Left lobe of liver (tissue), 2 donors: ENCODE data around the gene CDH13. TPM values are rescaled to one million over a fixed set of nuclear protein-coding genes. Genes with fewer than 3 reads are reported as not detected.

ENCODE experiments used
- ATAC-seq: fragments of 200-7000 bp; cut with Tn5 transposase; one replicate; pipeline ENCODE4 v1.9.1; 2020; ENCODE audit warnings: mild to moderate bottlenecking, moderate library complexity
- DNase-seq: peaks from one replicate; pipeline ENCODE4 v3.0.0-alpha.2; 2020; ENCODE audit warnings: low spot score
- total RNA-seq: library from RNA; stranded (reverse); gene quantifications from one replicate; pipeline ENCODE4 v1.2.1, GENCODE V29; 2021
- donor health status: DM: no; HTN: no; CAD: no; lungs with moderate emphysema.
- donor health status: DM: no; HTN: yes; CAD: no.

Gene CDH13
- total RNA-seq, 1 donor from 2014 or later, result 0.18 TPM

DNA sequence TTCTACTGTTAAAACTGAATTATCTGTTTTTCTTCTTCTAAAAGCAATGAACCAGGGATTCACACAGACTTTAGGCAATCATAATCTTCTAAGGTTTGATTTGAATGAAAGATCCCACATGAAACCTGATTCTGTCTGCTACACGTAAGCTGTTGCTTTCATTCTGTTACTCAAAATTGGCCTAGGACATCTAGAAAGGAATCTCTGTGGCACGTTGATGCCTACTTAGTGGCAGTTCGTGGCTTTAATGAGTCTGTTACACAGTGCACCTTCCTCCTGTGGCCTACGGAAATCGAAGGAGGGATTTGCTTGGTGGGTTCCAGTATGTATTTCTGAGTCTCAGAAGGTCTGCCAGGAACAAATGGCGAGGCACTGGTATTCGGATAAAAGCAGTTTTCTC is 691.6 kb downstream of the CDH13 start:
- DNase-seq (no peak), ATAC-seq (no peak)

- no peak for ATAC-seq
- no peak for DNase-seq
Measured at GRCh38 chr16:83328936-83329335, 702.2 kb downstream of the CDH13 start.

- no peak for ATAC-seq
- DNase-seq, result no peak
Measured at GRCh38 chr16:83329441-83329840, 702.7 kb downstream of the CDH13 start.

- no peak for DNase-seq
- ATAC-seq, result no peak
Measured at GRCh38 chr16:83330251-83330650, 703.5 kb downstream of the CDH13 start.

- no peak for DNase-seq
- ATAC-seq, result no peak
Measured at GRCh38 chr16:83335076-83335475, 708.3 kb downstream of the CDH13 start.

GRCh38 chr16:83336603-83337002 is 709.8 kb downstream of the CDH13 start:
- ATAC-seq (no peak), DNase-seq (no peak)

DNA sequence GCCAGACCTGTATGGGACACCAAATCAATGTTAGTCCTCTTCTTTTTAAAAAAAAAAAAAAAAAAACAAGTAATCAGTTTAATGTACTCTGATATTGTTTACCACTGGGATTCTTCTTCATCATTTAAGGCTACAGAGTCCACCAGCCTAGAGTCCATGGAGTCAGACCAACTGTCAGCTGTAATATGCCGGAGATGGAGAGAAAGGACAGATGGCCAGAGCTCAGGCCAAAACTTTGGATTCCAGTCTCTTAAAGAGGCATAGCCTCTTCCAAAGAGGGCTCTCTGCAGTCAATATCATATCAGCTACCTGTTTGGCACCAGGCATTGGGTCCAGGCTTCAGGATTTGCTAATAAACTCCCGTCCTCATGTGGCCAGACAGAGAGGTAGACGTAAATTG is 711.4 kb downstream of the CDH13 start:
- ATAC-seq, result no peak
- DNase-seq, result no peak

DNA sequence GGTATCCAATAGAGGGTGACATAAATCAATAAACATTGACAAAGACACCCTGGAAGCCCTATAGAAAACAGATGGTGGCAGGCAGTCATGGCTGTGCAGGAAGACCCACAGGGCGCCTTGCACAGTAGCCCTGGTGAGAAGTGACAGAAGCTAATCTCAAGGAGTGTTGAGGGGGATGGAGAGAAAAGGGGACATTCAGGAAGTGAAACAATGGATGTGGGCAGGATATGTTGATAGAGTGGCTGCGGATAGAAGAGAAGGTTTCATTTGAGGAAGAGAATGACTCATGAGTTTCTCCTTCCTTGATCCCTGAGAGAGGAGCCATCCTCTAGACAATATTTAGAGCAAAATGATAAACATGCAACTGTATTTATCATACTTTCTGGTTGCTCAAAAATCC is 712.2 kb downstream of the CDH13 start:
- no peak for ATAC-seq

DNA sequence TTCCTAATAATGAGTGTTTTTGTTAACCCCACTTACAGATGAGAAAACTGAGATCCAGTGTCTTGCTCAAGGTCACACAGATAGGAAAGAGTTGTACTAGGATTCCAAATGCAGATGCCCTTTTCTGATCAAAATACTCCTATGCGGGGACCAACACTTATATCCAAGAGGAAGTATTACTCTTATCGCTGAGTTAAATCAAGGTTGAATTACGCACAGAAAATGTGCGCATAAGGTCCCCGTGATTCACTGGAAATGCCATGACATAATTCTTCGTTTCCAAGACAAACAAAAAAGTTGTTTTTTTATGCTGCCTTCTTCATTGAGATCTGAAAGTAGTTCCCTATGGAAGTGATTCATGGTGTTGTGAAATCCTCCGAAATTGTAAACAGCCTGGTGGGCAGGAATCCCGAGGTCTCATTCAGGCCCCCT is 717.2 kb downstream of the CDH13 start:
- no peak for ATAC-seq

More for the DNA sequence above, 712.2 kb downstream of the CDH13 start:
- no peak for DNase-seq

DNA sequence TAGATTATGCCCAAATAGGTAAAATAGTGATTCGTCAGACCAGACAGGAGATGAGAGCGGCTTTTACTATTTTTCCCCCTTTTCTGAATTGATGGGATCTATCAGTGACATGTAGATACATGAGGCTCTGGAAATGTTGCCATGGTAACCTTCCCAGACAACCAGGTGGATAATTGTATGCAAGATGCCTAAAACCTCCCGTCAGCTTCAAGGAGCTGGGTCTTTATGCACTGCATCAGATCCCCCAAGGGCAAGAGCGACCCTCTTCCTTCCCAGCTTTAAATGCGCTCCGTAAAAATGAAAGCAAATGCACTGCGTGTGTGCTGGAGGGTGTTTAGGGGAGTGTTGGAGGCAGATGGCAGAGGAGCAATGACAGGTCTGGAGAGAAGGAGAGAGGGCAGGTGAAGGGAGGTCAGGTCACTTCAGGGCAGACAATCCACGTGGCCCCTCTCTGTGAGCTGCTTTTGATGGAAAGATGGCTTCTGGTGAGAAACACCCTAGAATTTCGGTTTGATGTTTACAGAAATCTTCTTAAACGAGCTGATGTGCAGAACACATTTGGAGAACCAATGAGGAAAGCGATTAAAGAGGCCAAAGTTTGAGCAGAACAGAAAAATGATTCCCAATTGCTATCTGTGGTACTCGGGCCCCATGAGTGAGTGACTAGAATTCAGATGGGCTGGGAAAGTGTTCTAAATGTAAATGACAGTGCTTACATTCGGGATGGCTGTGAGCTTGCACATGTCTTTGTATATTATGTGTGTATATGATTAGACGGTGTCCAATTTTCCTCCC is 719.3 kb downstream of the CDH13 start:
- no peak for DNase-seq
- no peak for ATAC-seq

More for the DNA sequence above, 717.2 kb downstream of the CDH13 start:
- no peak for DNase-seq

GRCh38 chr16:83348991-83349390 is 722.2 kb downstream of the CDH13 start:
- no peak for DNase-seq
- no peak for ATAC-seq

GRCh38 chr16:83350481-83350880 is 723.7 kb downstream of the CDH13 start:
- ATAC-seq, result no peak
- no peak for DNase-seq

GRCh38 chr16:83351846-83352245 is 725.1 kb downstream of the CDH13 start:
- no peak for DNase-seq
- no peak for ATAC-seq

DNA sequence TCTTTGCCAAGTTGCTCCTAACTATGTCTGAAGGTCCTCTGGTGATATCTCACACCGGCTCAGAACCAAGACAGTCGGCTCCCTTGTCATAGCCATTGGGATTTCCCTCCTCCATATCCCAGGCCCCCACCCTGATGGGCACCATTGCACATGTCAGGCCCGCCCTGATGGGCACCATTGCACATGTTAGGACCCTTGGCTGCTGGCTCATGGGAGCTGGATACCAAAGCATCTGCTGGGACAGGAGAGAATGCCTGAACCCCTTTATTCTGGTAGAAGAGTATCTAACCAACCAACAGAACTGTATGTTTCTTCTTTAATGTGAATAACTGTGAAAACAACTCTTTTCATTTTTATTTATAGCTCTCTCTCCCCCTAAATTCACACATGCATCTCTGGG is 726.5 kb downstream of the CDH13 start:
- no peak for ATAC-seq

DNA sequence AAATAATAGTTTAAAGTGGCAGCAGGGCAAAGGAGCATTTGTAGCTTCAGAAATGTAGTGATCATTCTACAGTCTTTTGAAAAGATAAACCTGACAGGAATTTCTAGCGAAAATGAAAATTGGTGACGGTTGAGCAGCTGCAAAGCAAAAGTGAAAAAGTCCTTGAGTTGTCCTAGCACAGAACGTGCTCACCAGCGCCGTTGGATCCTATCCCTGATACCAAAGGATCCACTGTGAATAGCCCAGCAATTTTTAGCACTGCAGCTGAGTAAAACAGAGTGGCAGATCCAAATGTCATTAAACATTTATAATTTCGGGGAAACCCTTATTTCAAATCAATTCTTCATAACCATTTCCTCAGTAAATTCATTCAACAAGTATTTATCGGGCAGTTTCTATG is 727.2 kb downstream of the CDH13 start:
- DNase-seq (no peak), ATAC-seq (no peak)

More for the DNA sequence above, 726.5 kb downstream of the CDH13 start:
- no peak for DNase-seq

- ATAC-seq, result no peak
- no peak for DNase-seq
Measured at GRCh38 chr16:83355570-83356218, 728.9 kb downstream of the CDH13 start.

DNA sequence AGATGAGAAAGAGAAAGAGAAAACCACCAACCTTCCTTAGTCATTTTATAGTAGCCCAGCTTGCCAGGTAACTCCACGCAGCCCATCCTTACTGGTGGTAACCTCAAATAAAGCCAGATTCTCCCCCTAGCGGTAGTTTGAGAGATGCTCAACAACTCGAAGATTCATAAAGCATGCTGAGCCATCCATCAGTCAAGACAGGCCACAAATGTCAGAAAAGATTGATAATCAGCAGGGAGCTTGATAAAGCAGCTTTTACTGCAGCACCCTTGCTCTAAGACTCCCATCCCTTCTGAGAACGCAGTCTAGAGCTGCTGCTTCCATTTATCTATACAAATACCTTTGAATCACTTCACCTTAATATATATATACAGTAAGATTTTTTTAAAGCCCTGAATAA is 729.5 kb downstream of the CDH13 start:
- DNase-seq (no peak), ATAC-seq (peak; percentile 87)

DNA sequence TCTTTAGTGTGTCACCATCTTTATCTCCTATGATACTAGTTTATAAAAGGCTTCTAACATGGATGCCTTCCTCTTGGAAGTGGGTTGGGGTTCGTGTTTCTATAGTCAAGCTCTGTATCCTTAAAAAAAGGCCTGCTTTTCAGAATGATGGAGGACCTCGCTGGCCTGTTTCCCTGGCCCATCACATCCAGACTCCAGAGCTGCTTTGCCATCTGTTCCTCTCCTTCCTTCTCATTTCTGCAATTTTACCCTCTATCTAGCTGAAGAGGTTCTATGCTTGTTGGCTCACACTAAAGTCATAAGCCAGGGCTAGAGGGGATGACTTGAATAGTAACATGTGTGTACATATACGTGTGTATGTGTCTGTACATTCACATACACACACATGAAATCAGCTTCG is 730.2 kb downstream of the CDH13 start:
- DNase-seq, result no peak
- no peak for ATAC-seq

DNA sequence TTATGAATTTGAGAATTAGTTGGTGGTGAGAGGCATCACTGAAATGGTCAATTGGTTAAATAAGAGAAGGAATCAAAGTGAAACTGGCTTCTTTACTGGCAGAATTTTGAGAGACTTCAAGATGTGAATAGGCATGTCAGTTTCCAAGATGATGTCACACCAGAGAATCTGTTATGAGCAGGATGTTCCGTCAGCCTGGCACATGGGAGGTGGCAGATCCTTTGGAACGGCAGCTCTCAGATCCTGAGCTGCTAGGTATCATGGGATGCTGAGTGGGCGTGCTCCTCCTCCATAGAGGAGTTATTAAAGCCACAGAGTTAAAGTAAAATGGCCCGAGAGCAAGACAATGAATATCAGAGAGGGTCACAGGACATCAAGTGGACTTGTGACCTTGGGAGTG is 736.8 kb downstream of the CDH13 start:
- ATAC-seq, result no peak

GRCh38 chr16:83365166-83365565 is 738.4 kb downstream of the CDH13 start:
- no peak for DNase-seq
- ATAC-seq, result no peak

More for the DNA sequence above, 736.8 kb downstream of the CDH13 start:
- DNase-seq, result no peak

DNA sequence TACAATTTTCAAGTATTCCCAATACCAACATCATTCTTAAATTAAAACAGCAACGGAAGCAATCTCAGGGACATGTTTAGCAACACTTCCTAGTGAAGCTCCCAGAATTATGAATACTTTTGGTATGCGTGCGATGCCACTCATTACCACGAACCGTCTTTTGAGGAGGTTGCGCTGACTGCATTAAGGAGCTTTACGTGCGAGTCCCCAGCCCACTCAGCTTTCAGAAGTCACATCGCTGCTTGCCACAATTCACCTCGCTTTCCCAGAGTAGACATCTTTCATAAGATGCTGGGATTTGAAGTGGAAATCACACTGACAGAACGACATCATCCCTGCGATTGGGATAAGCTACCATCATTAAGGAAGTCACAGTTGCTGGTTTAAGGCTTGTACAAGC is 739.5 kb downstream of the CDH13 start:
- no peak for ATAC-seq
- DNase-seq, result no peak

- DNase-seq (no peak), ATAC-seq (no peak)
Measured at GRCh38 chr16:83374979-83375378, 748.2 kb downstream of the CDH13 start.
